Thyroid gland (tissue), 4 donors: ENCODE results near the gene ACTR1A. TPM values are rescaled to one million over a fixed set of nuclear protein-coding genes. Genes with fewer than 3 reads are reported as not detected.

Source experiments
- DNase-seq, 2 donors: peaks; one replicate each; pipeline ENCODE4 v3.0.0-alpha.2; 2019
- H3K27ac ChIP-seq, 3 donors: fragments of 200-600 bp; sonication (generic); 1 replicate in 2 of 3; 2 replicates in 1 of 3; pipeline ENCODE4 v1.5.1; 2016 to 2019; ENCODE audit warnings: mild to moderate bottlenecking in 1 of 3, moderate library complexity in 1 of 3
- H3K27me3 ChIP-seq: fragments of 200-600 bp; sonication (generic); one replicate; pipeline ENCODE4 v1.5.1; 2019
- H3K36me3 ChIP-seq, 2 donors: fragments of 200-600 bp; sonication (generic); one replicate each; pipeline ENCODE4 v1.5.1; 2016 to 2019
- H3K4me1 ChIP-seq, 2 donors: fragments of 200-600 bp; sonication (generic); one replicate each; pipeline ENCODE4 v1.5.1; 2017 to 2019
- H3K4me3 ChIP-seq, 3 donors: fragments of 200-600 bp; sonication (generic); replicated peaks in 1 of 3; 1 replicate in 2 of 3; 2 replicates in 1 of 3; pipeline ENCODE4 v1.5.1; 2016; ENCODE audit warnings: mild to moderate bottlenecking in 1 of 3
- H3K9me3 ChIP-seq: fragments of 200-600 bp; sonication (generic); one replicate; pipeline ENCODE4 v1.5.1; 2017
- POLR2A ChIP-seq, 2 donors: fragments of 450-650 bp; IDR thresholded peaks; one replicate each; pipeline ENCODE4 v1.6.1; 2017; ENCODE audit warnings: antibody characterized with exemption in 2 of 2, mild to moderate bottlenecking in 2 of 2, moderate library complexity in 1 of 2
- WGBS, 2 donors: methylation state at CpG; one replicate each; pipeline ENCODE4 v1.1.5; 2017; 5-methylcytosine and 5-hydroxymethylcytosine counted together
- intact Hi-C: fragments of 100-400 bp; cut with DNase I; formaldehyde crosslinking; loops from one replicate; pipeline ENCODE4 v1.15.1; 2023
- microRNA counts, 2 donors: library from miRNA; unstranded; fragments of <30 nt; microRNA quantifications; one replicate each; lab custom pipeline; 2016 to 2017
- microRNA-seq: library from miRNA; unstranded; fragments of <30 nt; microRNA quantifications from one replicate; pipeline ENCODE4, GENCODE V29; 2016
- small RNA-seq: library from RNA; depleted of rRNA; stranded (forward); fragments of <200 nt; gene quantifications from one replicate; pipeline ENCODE3, GENCODE V24; 2016
- total RNA-seq, 4 donors: library from RNA; depleted of rRNA; stranded (reverse); fragments of >200 nt; gene quantifications; one replicate each; pipeline ENCODE4 v1.2.3, GENCODE V29; 2016
- TF ChIP-seq, protein P1 (sequence below), 6 experiments: fragments of 200-600 bp in 3 of 6; fragments of 450-650 bp in 3 of 6; sonication (generic) in 3 of 6; IDR thresholded peaks; one replicate each; pipeline ENCODE4 v1.5.1; 2016 to 2019; ENCODE audit warnings: antibody characterized with exemption in 6 of 6, mild to moderate bottlenecking in 2 of 6, inconsistent platforms in 1 of 6, moderate library complexity in 1 of 6

ACTR1A gene
- total RNA-seq, 4 donors from 2014 or later, result 94.1 to 111 (median 103) TPM

DNA sequence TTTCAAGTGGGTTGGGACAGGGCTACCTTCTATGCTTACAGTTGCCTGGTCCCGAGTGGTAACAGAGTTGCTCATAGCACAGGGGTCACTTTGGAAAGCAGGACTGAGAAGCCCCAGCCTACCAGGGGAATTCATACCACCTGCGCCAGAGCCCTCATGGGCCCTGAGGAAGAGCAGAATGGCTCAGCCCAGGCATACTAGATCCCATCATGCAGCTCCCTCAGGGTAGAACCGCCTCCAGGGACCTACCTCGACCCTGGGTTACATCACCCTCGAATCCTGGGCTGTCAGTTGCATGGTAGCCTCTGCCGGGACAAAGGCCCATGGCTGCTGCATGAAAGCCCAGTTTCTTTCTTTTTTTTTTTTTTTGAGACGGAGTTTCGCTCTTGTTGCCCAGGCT, 73.0 kb downstream of the ACTR1A start:
- Histone ChIP-seq H3K27ac (no peak overlapping the region), H3K27me3 (no peaks in the 10 kb centered on the region), H3K9me3 (no peaks in the 10 kb centered on the region), H3K4me1 (peaks cover 7 to 14% of the 10 kb centered on the region in 2 donors), H3K36me3 (no peaks in the 10 kb centered on the region), H3K4me3 (no peak overlapping the region)
- 86 to 90% methylated on average over 7 to 8 of the region's 8 CpGs for WGBS, 2 donors
- no peak for DNase-seq
- TF ChIP-seq POLR2A (IDR thresholded peaks at IDR 0.05), result no peak
- TF ChIP-seq, protein P1, sequence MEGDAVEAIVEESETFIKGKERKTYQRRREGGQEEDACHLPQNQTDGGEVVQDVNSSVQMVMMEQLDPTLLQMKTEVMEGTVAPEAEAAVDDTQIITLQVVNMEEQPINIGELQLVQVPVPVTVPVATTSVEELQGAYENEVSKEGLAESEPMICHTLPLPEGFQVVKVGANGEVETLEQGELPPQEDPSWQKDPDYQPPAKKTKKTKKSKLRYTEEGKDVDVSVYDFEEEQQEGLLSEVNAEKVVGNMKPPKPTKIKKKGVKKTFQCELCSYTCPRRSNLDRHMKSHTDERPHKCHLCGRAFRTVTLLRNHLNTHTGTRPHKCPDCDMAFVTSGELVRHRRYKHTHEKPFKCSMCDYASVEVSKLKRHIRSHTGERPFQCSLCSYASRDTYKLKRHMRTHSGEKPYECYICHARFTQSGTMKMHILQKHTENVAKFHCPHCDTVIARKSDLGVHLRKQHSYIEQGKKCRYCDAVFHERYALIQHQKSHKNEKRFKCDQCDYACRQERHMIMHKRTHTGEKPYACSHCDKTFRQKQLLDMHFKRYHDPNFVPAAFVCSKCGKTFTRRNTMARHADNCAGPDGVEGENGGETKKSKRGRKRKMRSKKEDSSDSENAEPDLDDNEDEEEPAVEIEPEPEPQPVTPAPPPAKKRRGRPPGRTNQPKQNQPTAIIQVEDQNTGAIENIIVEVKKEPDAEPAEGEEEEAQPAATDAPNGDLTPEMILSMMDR (IDR thresholded peaks at IDR 0.05), result no peak
- intact Hi-C loops, result loop anchor here (10.0 kb wide), 1 partner anchor 155 kb away; no protein-coding TSS in a partner anchor

MicroRNAs encoded within 50 kb of the gene (microRNA counts, 767-probe panel; counts per million panel counts)
- microRNA hsa-miR-146b-3p (lab: Ali Mortazavi, UCI) (0 counts per million in 2 donors), microRNA hsa-miR-146b-5p (lab: Ali Mortazavi, UCI) (2,634 to 5,199 counts per million in 2 donors)

Small RNA genes within 50 kb of the gene (microRNA-seq; reads per million reads assigned to microRNA genes)
- 976 reads per million, percentile 81 among the genes with 10 or more reads in this experiment for gene MIR146B

Small RNA genes within 50 kb of the gene (small RNA-seq; reads per million reads assigned to genes)
- 389 reads per million, percentile 98 among the genes with 10 or more reads in this experiment for gene MIR146B

Other genes with a start within 250 kb of the ACTR1A start
- 10 to 100 TPM; 12.3 to 26.0 (median 15.3) TPM for gene NFKB2, start 107.0 kb downstream of the ACTR1A start, total RNA-seq
- gene PSD, start 83.9 kb downstream of the ACTR1A start, total RNA-seq, result 1 to 10 TPM in 1 of 4 donors, under 1 TPM in 3; 0.24 to 1.1 (median 0.49) TPM
- gene FBXL15, start 81.9 kb downstream of the ACTR1A start, total RNA-seq, result 10 to 100 TPM; 13.4 to 34.0 (median 27.2) TPM
- 10 to 100 TPM; 56.2 to 73.9 (median 62.0) TPM for gene CUEDC2, start 70.1 kb downstream of the ACTR1A start, total RNA-seq
- 1 to 10 TPM; 1.1 to 2.9 (median 1.8) TPM for gene C10orf95, start 51.2 kb downstream of the ACTR1A start, total RNA-seq
- gene SUFU, start 1.3 kb upstream of the ACTR1A start, total RNA-seq, result 1 to 10 TPM; 2.3 to 5.4 (median 4.4) TPM
- gene TRIM8, start 141.8 kb upstream of the ACTR1A start, total RNA-seq, result 100 to 1,000 TPM; 138 to 187 (median 162) TPM
- 10 to 100 TPM in 2 of 4 donors, 1 to 10 TPM in 2; 6.6 to 13.4 (median 10.2) TPM for gene ARL3, start 211.7 kb upstream of the ACTR1A start, total RNA-seq
- gene SFXN2, start 211.9 kb upstream of the ACTR1A start, total RNA-seq, result 10 to 100 TPM in 3 of 4 donors, 1 to 10 TPM in 1; 5.1 to 38.4 (median 20.9) TPM
- gene WBP1L, start 241.2 kb upstream of the ACTR1A start, total RNA-seq, result 100 to 1,000 TPM; 194 to 384 (median 314) TPM